HCT116 (cell line): ENCODE data around the gene BAIAP2L1. TPM values are rescaled to one million over a fixed set of nuclear protein-coding genes. Genes with fewer than 3 reads are reported as not detected.

Source experiments
- ATAC-seq: fragments of 200-7000 bp; cut with Tn5 transposase; 2 replicates; pipeline ENCODE4 v1.9.1; 2020; ENCODE audit warnings: mild to moderate bottlenecking, moderate library complexity
- BruUV-seq: library from RNA; stranded (reverse); fragments of 400-500 nt; replicated peaks from 2 replicates; lab custom pipeline; 2021; lab: Mats Ljungman, UMichigan
- CTCF ChIA-PET: fragments of 300-600 bp; sonication (Branson Sonifier 250); formaldehyde crosslinking; loops from one replicate; lab custom pipeline; 2021; ENCODE audit warnings: antibody characterized with exemption; lab: Charles Lee
- POLR2A ChIA-PET: fragments of 300-600, 350-600 bp; sonication (Branson Sonifier 250); formaldehyde crosslinking; loops from one replicate; lab custom pipeline; 2021; ENCODE audit warnings: antibody characterized with exemption; lab: Charles Lee
- RAD21 ChIA-PET, 2 experiments: fragments of 300-600 bp; sonication (Branson Sonifier 250); formaldehyde crosslinking; loops; one replicate each; lab custom pipeline; 2023; ENCODE audit warnings: low total read pairs in 2 of 2; ENCODE audit not compliant: uncharacterized antibody in 2 of 2, unreplicated experiment in 2 of 2, low non-redundant PET in 1 of 2; lab: Charles Lee
- DNase-seq: peaks from one replicate; pipeline ENCODE4 v3.0.0-alpha.2; 2010; ENCODE audit warnings: low read depth, low spot score
- H2AFZ ChIP-seq: fragments of 200-600 bp; shearing (Covaris generic), sonication (generic); 2 replicates; pipeline ENCODE4 v1.6.1; 2017; ENCODE audit warnings: low read depth, mixed run types, mixed read lengths, antibody characterized with exemption, low read length; ENCODE audit not compliant: poor library complexity, severe bottlenecking
- H3K27ac ChIP-seq: 2 replicates; pipeline ENCODE4 v1.5.1; 2012; ENCODE audit warnings: low read depth, low read length
- H3K27me3 ChIP-seq: fragments of 200-600 bp; sonication (generic); 2 replicates; pipeline ENCODE4 v1.6.1; 2016; ENCODE audit warnings: mixed run types, low read length, mixed read lengths; ENCODE audit not compliant: insufficient read depth
- H3K36me3 ChIP-seq, 2 experiments: fragments of 200-500 bp in 1 of 2; fragments of 200-600 bp in 1 of 2; sonication (Bioruptor generic) in 1 of 2; sonication (generic) in 1 of 2; 2 replicates each; pipeline versions ENCODE4 v1.5.1 to v1.6.1; 2014 to 2016; ENCODE audit warnings: low read length in 2 of 2, inconsistent platforms in 1 of 2, mixed read lengths in 1 of 2, mixed run types in 1 of 2; ENCODE audit not compliant: insufficient read depth in 2 of 2, control insufficient read depth in 1 of 2
- H3K4me1 ChIP-seq, 2 experiments: fragments of 200-600 bp in 1 of 2; sonication (generic) in 1 of 2; 2 replicates each; pipeline versions ENCODE4 v1.5.1 to v1.6.1; 2012 to 2017; ENCODE audit warnings: low read length in 2 of 2, inconsistent platforms in 1 of 2, mild to moderate bottlenecking in 1 of 2, mixed read lengths in 1 of 2, mixed run types in 1 of 2, moderate library complexity in 1 of 2; ENCODE audit not compliant: insufficient read depth in 2 of 2, control insufficient read depth in 1 of 2
- H3K4me2 ChIP-seq: fragments of 200-600 bp; sonication (generic); 2 replicates; pipeline ENCODE4 v1.6.1; 2017; ENCODE audit warnings: mixed run types, low read length, mixed read lengths
- H3K4me3 ChIP-seq, 2 experiments: fragments of 200-600 bp in 1 of 2; sonication (generic) in 1 of 2; replicated peaks in 1 of 2; 2 replicates each; pipeline ENCODE4 v1.5.1; 2011 to 2016; ENCODE audit warnings: low read length in 2 of 2, control low read depth in 1 of 2, low read depth in 1 of 2, mild to moderate bottlenecking in 1 of 2, mixed read lengths in 1 of 2, mixed run types in 1 of 2
- H3K79me2 ChIP-seq: fragments of 200-600 bp; sonication (generic); 2 replicates; pipeline ENCODE4 v1.6.1; 2017; ENCODE audit warnings: mild to moderate bottlenecking, mixed run types, low read length, moderate library complexity, mixed read lengths; ENCODE audit not compliant: insufficient read depth
- H3K9ac ChIP-seq: fragments of 200-600 bp; sonication (generic); 2 replicates; pipeline ENCODE4 v1.6.1; 2016; ENCODE audit warnings: low read length, mixed read lengths
- H3K9me2 ChIP-seq: fragments of 200-600 bp; sonication (generic), shearing (Covaris generic); 2 replicates; pipeline ENCODE4 v1.6.1; 2017; ENCODE audit warnings: mixed run types, mild to moderate bottlenecking, moderate library complexity; ENCODE audit not compliant: insufficient read depth
- H3K9me3 ChIP-seq, 2 experiments: fragments of 200-500 bp in 1 of 2; fragments of 200-600 bp in 1 of 2; sonication (Bioruptor generic) in 1 of 2; sonication (generic) in 1 of 2; 2 replicates each; pipeline ENCODE4 v1.6.1; 2014 to 2017; ENCODE audit warnings: low read length in 2 of 2, mixed read lengths in 2 of 2, inconsistent platforms in 1 of 2, low read depth in 1 of 2, mild to moderate bottlenecking in 1 of 2, mixed run types in 1 of 2, moderate library complexity in 1 of 2; ENCODE audit not compliant: control insufficient read depth in 1 of 2, insufficient read depth in 1 of 2
- H4K20me1 ChIP-seq: fragments of 200-600 bp; sonication (generic), shearing (Covaris generic); 2 replicates; pipeline ENCODE4 v1.6.1; 2017; ENCODE audit warnings: mixed run types, mild to moderate bottlenecking, moderate library complexity; ENCODE audit not compliant: insufficient read depth
- CTCF ChIP-seq, 3 experiments: fragments of 200-600 bp in 1 of 3; sonication (generic) in 1 of 3; IDR thresholded peaks in 2 of 3; conservative IDR thresholded peaks in 1 of 3; 2 replicates each; pipeline ENCODE4 v1.5.1; 2012 to 2017; ENCODE audit warnings: low read depth in 2 of 3, low read length in 2 of 3, antibody characterized with exemption in 1 of 3, borderline replicate concordance in 1 of 3, control low read depth in 1 of 3, mild to moderate bottlenecking in 1 of 3, mixed read lengths in 1 of 3, mixed run types in 1 of 3, moderate library complexity in 1 of 3; ENCODE audit not compliant: insufficient read depth in 1 of 3
- EGR1 ChIP-seq: IDR thresholded peaks from 2 replicates; pipeline ENCODE4 v1.6.1; 2012; ENCODE audit warnings: low read depth
- POLR2AphosphoS5 ChIP-seq: IDR thresholded peaks from 2 replicates; pipeline ENCODE4 v1.6.1; 2011; ENCODE audit warnings: mild to moderate bottlenecking, low read depth, low read length, moderate library complexity
- SIN3A ChIP-seq: IDR thresholded peaks from 2 replicates; pipeline ENCODE4 v1.6.1; 2012; ENCODE audit warnings: low read depth
- SRF ChIP-seq: IDR thresholded peaks from 2 replicates; pipeline ENCODE4 v1.6.1; 2012; ENCODE audit warnings: low read depth
- YY1 ChIP-seq: IDR thresholded peaks from 2 replicates; pipeline ENCODE4 v1.6.1; 2011; ENCODE audit warnings: low read length, low read depth, moderate library complexity, mild to moderate bottlenecking; ENCODE audit not compliant: insufficient replicate concordance; ENCODE audit errors: extremely low read depth
- ZFX ChIP-seq: fragments of 450-650 bp; IDR thresholded peaks from 2 replicates; pipeline ENCODE4 v1.6.1; 2017
- intact Hi-C: fragments of 100-400 bp; cut with micrococcal nuclease; formaldehyde crosslinking; loops from 2 replicates; pipeline ENCODE4 v1.10.0; 2022
- total RNA-seq: library from RNA; stranded (reverse); gene quantifications from one replicate; pipeline ENCODE4 v1.2.1, GENCODE V29; 2021; ENCODE audit not compliant: unreplicated experiment

The BAIAP2L1 gene
- total RNA-seq, 1 experiment from 2014 or later, result 61.2 TPM

- Histone ChIP-seq H3K9me2 (no peaks in the 10 kb centered on the region), H3K4me2 (peak overlapping the region; percentile 59), H3K27me3 (no peaks in the 10 kb centered on the region), H3K36me3 (no peaks in the 10 kb centered on the region), H3K9ac (no peak overlapping the region), H3K4me1 (peaks cover 6 to 11% of the 10 kb centered on the region in 2 experiments), H3K27ac (peak overlapping the region; percentile 52), H3K9me3 (no peaks in the 10 kb centered on the region), H2AFZ (no peak overlapping the region), H3K4me3 (no peak overlapping the region), H4K20me1 (no peaks in the 10 kb centered on the region), H3K79me2 (no peaks in the 10 kb centered on the region)
- DNase-seq, result no peak
- ChIA-PET POLR2A (no interaction called here), CTCF (no interaction called here), RAD21 (no interaction called here)
- no peak for TF ChIP-seq POLR2AphosphoS5
- peak; percentile 65 for ATAC-seq
- intact Hi-C loops, result no loop called here
- no TSS peak for BruUV-seq
Observed at GRCh38 chr7:98265841-98266271, 135.0 kb downstream of the BAIAP2L1 start.

GRCh38 chr7:98257701-98258100, 143.2 kb downstream of the BAIAP2L1 start:
- Histone ChIP-seq H3K9me2 (no peaks in the 10 kb centered on the region), H3K4me3 (no peak overlapping the region), H3K9me3 (no peaks in the 10 kb centered on the region), H3K4me2 (no peak overlapping the region), H2AFZ (no peak overlapping the region), H3K9ac (no peak overlapping the region), H3K36me3 (no peaks in the 10 kb centered on the region), H3K4me1 (peaks cover 5 to 8% of the 10 kb centered on the region in 2 experiments; a peak in 3 of 4 replicates), H3K79me2 (peaks cover 22% of the 10 kb centered on the region), H4K20me1 (no peaks in the 10 kb centered on the region), H3K27ac (no peak overlapping the region), H3K27me3 (no peaks in the 10 kb centered on the region)
- ChIA-PET CTCF (no interaction called here), RAD21 (no interaction called here), POLR2A (interaction anchor here (1.0 kb wide), 1 partner anchor 11 kb away, joined by 3 read pairs; no protein-coding TSS in a partner anchor)
- intact Hi-C loops, result no loop called here
- no TSS peak for BruUV-seq
- no peak for TF ChIP-seq CTCF (IDR thresholded peaks at IDR 0.05 in 2 of 3, conservative IDR thresholded peaks at IDR 0.05 in 1 of 3; ENCODE audit: borderline replicate concordance in 1 of 3, insufficient read depth in 1 of 3, low read depth in 2 of 3, low read length in 2 of 3)
- no peak for TF ChIP-seq ZFX
- no peak for TF ChIP-seq SRF
- no peak for TF ChIP-seq SIN3A
- no peak for TF ChIP-seq YY1
- TF ChIP-seq EGR1, result no peak
- no peak for DNase-seq
- no peak for ATAC-seq
